IPS-NIHi7 (cell line): ENCODE measurements around the gene DDX53.

Experiments
- DNase-seq: peaks from one replicate; pipeline ENCODE4 v3.0.0; 2012; ENCODE audit warnings: mixed read lengths; ENCODE audit errors: extremely low spot score

The DDX53 gene

GRCh38 chrX:22999696-23000223 lies at the start of gene DDX53:
DDX53 (plus strand) TSS chrX:22999960; CDS start chrX:23000058, 98 bp downstream.
- DNase-seq = no peak

- no peak for DNase-seq
These were observed 49.2 kb upstream of the DDX53 start for GRCh38 chrX:22950269-22951266.

GRCh38 chrX:22952010-22952409 lies 47.8 kb upstream of the DDX53 start:
- peak; percentile 28 for DNase-seq

DNA sequence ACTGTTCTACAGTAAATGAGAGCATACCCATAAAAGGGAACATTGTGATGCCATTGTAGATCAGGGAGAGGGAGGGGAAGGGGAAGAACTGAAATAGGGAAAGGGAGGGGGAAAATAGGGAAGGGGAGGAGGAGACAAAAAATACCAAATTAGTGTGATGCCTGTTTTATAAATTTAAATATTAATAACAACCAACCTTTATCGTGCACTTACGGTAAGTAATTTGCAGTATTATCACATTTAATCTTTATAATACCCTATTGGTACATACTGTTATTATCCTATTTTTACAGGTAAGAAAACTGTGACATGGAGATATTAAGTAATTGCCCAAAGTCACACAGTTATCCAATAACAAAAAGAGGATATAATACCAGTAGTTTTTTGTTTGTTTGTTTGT lies 41.5 kb upstream of the DDX53 start:
- DNase-seq = no peak

DNA sequence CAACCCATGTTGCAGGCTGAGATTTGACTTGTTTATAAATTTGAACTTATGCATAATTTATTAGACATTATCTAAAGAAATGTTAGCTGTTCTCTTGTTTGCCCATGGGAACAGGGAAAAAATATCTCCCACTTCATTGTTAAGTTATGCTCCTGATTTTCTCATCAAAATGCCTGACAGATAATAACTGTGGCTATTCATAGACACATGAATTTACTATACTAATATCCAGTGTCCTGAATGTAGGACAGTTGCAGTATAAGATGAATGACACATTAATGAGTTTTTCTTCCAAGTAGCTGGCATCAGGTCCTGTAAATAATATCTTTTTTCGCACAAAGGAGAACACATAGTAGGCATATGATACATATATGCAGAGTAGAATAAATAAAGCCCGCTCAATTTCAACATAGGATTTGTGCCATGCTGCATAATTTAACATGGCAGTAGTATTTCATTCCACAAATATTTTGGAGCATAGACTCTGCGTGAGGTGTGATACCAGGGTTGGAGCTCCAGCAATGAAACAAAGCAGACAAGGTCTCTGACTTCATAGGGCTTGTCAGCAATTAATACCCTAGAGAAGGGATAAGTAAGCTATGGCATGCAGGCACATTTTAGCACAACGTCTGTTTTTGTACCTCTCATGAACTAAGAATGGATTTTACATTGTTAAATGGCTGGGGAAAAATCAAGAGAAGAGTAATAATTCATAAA lies 40.4 kb upstream of the DDX53 start:
- no peak for DNase-seq

DNA sequence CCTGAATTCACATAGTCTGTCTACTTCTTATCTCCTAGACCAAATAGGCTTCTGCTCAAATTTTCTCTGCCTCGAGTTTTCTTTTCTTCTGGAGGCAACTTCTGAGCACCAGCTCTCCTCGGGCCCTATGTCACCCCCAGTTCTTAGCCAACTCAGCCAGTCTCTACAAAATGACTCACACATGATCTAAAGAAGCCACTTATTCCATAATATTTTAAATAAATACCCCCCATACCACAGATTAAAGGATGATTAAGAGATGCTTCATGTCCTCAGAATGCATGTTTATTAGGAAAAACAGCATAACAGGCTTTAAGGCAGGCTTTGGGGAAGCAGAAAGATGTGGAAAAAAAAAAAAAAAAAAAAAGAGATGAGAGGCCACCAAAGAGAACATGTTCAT lies 36.6 kb upstream of the DDX53 start:
- DNase-seq = no peak

DNA sequence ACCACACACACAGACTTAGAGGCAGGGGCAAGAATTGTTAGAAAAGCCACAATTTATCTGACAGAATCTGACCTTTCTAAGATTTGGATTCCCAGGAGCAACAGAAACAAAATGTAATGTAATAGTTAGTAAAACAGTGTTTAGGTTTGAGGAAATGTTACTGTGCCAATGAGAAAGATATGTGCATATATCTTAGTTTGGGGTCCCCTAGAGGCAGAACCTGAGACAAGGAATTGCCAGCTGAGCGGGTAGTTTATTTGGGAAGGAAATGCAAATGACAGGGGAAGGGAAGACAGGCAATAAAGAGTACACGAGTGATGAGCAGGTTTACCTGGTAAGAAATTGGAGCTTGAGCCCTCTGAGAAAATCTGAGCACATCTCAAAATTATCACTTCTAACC lies 31.3 kb upstream of the DDX53 start:
- peak; percentile 30 for DNase-seq

GRCh38 chrX:22969411-22969810 lies 30.3 kb upstream of the DDX53 start:
- no peak for DNase-seq

GRCh38 chrX:22970861-22971260 lies 28.9 kb upstream of the DDX53 start:
- no peak for DNase-seq

GRCh38 chrX:22974616-22975015 lies 25.1 kb upstream of the DDX53 start:
- DNase-seq = no peak

GRCh38 chrX:22975786-22976185 lies 24.0 kb upstream of the DDX53 start:
- no peak for DNase-seq

DNA sequence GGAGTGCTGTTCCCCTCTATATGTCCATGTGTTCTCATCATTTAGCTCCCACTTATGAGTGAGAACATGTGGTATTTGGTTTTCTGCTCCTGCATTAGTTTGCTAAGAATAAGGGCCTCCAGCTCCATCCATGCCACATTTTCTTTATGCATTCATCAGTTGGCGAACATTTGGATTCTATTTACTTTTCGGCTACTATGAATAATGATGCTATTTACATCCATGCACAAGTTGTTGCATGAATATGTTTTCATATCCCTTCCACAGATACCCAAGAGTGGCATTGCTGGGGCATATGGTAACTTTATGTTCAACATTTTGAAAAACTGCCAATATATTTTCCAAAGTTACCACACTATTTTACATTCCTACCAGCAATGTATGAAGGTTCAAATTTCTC lies 13.8 kb upstream of the DDX53 start:
- no peak for DNase-seq

DNA sequence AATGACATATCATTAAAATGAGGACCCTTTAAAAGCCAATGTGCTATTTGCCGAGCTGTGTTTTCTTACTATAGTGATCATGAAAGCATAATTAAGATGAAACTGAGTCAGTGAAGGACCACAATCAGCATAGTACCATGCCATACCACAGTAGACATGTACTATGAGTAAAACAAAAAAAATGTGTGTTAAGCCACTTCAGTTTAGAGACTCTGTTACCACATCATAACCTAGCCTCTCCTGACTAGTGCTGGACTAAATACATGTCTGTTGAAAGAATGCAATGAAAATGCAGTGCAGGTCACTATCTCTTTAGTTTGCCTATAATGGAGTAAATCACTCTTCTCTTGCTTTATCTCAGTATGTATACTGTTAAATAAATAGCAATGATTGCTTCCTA lies 12.3 kb upstream of the DDX53 start:
- no peak for DNase-seq

DNA sequence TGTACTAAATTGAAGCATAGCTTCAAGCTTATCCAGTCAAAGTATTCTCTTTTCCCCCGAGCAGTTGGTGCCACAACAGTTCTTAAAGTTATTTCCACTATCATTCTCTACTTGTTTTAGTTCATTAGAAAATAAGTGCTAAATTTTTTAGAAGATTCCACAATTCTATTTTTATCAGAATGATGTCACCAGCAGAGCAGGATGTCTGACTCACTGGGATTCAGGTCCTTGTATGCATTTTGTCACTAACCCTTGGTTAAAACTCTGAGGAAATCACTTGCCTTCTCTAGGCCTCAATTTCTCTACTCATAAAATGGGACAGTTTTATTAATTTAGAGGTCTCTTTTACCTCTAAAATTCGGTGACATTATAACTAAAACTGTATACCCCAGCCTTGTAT lies 3.4 kb downstream of the DDX53 start:
- no peak for DNase-seq

DNA sequence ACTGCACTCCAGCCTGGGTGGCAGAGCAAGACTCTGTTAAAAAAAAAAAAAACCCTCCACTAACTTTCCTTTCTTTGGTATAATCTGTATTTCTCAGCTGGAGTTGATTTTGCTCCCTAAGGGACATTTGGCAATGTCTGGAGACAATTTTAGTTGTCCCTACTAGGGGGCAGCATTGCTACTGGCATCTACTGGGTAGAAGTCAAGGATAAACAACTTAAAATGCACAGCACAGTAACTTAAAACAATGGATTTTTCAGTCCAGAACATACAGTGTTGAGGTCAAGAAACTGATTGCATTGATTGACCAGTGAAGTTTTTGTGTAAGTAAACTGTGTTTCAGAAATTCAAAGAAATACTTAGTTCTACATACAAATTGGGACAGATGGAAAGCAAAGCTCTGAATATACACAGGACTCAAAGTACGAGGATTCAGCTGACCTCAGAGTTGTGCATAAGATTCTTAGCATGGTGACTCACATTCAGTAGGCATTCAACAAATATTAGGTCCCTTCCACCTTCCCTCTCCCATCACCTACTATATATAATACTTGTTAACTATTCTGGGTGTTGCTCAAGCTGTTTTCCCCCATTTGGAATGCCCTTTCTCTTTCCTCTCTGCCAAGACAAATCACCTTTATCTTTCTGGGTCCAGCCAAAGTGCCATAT lies 8.8 kb downstream of the DDX53 start:
- DNase-seq = peak; percentile 43

- no peak for DNase-seq
These were observed 12.4 kb downstream of the DDX53 start for GRCh38 chrX:23012162-23012561.

DNA sequence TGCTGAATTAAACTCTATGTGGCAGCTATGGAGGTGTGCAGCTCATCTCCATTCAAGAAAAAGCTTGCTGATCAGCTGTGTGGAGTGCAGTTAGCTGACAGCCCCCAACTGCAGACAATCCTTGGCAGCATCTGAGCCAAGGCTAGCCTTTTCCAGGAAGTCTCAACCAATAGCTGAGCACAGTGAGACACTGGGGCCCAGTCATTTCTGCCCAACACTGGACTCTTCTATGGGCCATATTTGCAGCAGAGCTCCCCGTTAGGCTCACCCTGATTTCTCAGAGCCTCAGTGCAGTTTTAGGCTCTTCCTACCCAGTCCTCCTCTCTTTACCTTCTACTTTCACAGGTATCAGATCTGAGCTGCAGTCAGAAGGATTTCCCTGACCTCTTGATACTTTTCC lies 12.9 kb downstream of the DDX53 start:
- no peak for DNase-seq

GRCh38 chrX:23013366-23013765 lies 13.6 kb downstream of the DDX53 start:
- no peak for DNase-seq

DNA sequence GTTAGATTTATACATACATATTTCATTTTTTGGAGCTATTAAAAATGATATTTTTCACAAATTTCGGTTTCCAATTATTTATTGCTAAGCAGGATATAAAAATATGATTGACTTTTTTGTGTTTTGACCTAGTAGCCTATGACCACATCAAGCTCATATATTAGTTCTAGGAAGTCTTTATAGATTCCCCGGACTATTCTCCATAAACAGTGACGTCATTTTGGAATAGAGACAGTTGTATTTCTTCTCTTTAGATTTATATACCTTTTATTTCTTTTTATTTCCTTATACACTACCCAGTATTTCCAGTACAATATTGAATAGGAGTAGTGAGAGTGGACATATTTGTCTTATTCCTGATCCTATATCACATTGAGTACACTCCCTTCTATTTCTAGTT lies 31.8 kb downstream of the DDX53 start:
- no peak for DNase-seq

GRCh38 chrX:23035493-23035892 lies 35.7 kb downstream of the DDX53 start:
- peak; percentile 38 for DNase-seq

- DNase-seq = no peak
These were observed 46.7 kb downstream of the DDX53 start for GRCh38 chrX:23046443-23046842.
